Stimulated activated CD8-positive, alpha-beta memory T cell treated with anti-CD3 and anti-CD28 coated beads, Interleukin-4, amount 100 ng/mL, for 1 hour (primary cell): ENCODE data around the gene PDGFB.

Source experiments
- DNase-seq, 2 donors: peaks; one replicate each; pipeline ENCODE4 v3.0.0-alpha.2; 2020; ENCODE audit warnings: low read depth in 2 of 2, low spot score in 1 of 2

The PDGFB gene

DNA sequence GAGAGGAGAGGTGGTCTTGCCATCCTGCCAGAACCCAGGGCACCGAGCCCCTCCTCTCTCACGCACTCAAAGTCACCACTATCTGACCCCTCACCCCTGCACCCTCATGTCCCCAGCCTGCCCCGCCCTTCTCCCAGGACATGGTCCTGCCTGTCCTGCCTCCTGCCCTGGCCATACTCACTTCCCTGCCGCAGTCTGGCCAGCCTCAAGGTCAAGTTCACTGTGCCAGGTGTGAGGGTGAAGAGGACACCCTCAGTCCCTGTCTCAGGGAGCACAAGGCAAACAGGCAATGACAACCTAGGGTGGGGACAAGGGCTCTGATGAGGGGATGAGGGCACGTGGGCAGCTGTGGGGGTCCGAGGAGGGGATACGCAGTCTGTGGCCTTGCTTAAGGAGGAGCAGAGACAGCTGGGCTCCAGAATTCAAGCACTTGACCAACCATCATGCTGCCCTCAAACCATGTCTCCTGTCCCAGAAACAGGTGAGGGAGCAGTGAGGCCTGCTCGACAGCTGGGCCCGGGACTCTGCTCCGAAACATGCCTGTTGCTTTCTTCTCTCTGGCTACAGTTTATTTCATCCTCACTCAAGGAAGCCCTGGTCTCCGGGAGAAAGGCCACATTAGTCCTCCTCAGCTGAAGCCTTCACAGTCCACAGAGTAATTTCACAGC lies 36.6 kb downstream of the PDGFB start:
- DNase-seq: no peak

DNA sequence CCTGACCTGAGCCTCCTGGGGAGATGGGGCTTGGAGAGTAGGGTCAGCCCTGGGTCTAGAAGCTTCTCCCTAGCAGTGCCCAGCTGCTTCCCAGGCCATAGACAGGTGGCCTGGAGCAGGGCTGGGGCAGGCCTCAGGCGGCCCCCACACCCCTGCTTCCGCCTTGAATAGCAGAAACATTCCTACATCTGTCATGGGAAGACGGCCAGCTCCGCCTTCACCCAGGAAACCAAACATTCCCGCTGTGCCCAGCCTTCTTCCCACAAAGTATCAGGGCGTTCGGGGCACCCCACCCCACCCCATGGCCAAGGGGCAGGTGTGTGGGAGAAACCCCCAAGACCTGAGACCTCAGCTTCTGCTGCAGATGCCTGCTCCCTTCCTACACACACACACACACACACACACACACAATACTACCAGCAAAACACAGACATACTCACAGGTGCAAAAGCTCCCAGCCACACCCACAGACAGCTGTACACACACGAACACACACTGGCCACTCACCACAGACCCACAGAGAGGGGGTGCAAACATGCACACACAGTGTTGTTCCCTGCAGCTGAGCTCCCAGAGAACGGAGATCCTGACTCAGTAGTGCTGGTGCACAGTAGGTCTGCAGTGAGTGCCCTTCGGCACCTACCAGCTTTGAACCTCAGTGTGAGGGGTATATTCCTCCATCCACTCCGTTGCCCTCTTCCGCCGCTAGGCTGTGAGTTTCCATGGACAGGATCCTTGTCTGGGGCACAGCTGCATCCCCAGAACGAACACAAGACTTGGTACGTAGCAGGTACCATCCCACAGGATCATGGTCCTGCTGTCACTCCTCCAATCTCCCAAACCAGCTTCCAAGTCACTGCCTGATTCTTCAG lies 37.4 kb downstream of the PDGFB start:
- DNase-seq: no peak

DNA sequence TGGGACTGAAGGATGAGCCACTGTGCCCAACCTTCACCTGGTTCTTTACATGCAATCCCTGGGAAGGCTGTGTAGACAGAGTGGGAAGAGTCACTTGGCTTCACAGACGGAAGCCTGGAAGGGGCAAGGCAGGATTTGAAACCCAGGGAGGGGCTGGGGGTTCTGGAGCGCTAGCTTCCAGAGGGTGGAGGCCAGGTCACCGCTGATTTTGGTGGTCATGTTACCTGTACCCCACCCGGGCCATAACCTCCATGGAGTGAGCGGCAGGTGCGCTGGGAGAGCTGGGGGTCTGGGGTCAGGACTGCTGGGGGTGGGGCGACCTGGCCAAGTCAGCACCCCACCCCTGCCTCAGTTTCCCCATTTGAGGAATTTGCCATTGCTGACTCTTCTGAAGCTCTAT lies 38.3 kb downstream of the PDGFB start:
- DNase-seq: no peak

DNA sequence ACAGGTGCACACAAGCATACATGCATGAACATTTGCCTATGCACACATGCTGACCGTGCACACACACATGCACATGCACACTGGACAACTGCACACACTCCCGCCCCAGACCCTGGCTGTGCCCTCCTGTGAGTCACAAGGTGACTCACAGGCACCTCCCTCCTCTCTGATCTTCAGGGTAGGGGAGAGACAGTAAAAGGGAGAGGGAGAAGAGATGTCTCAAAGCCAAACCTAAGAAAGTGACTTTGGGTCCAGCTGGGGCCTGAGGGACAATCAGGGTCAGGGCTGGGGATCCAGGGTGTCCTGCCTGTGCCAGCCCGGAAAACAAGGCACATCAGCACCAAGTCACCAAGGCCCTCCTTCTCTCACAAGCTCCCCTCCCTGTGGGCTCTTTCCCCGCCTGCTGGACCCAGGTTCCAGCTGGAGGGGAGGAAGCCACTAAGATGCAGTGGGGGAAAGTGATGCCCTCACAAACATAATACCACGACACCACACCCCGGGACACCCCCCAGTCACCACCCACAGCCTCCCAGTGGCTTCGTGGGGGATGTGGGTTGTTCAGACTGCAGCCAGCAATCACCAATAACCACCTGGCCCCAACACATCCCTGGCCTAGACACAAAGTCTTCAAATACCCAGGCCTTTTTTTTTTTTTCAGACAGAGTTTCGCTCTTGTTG lies 39.3 kb downstream of the PDGFB start:
- DNase-seq: peak in 1 of 2 donors; percentile 11

DNA sequence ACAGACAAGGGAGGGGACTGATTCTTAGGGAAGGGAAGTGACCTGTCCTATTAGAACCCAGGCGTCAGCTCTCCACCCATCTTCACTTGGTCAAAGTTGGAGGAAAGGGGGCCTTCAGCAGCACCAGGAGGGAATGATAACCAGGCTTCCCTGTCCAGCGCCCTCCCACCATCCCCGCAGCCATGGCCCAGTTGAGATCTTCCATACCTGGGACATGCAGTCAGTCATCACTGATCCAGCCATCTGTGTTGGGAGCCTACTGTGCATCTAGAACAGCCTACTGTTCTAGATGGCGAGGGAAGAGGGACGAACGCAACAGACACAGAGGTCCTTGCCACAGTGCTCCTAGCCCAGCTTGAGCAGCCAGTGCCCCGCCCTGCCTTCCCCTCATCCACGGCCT lies 40.6 kb downstream of the PDGFB start:
- DNase-seq: no peak

DNA sequence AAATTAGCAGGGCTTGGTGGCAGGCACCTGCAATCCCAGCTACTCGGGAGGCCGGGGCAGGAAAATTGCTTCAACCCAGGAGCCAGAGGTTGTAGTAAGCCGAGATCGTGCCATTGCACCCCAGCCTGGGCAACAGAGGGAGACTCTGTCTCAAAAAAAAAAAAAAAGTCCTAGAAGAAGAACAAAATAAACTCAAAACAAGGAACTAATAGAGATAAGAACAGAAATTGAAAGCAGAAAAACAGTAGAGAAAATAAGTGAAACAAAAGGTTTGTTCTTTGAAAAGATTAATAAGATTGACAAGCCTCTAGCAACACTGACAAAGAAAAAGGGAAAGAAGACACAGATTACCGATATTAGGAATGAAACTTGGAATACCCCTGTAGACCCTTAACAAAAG lies 47.2 kb downstream of the PDGFB start:
- no peak for DNase-seq

DNA sequence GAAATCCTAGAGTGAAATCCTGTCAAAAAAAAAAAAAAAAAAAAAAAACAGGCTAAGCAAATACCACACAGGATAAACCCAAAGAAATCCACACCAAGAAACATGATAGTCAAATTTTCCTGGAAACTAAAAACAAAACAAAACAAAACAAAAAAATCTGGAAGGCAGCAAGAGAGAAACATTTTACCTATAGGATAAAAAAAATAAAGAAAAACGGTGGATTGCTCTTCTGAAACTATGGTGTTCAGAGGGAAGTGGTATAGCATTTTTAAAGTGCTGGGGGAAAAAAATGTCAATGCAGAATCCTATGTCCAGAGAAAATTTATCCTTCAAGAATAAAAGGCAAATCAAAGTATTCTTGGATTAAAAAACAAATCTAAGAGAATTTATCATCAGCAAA lies 50.7 kb downstream of the PDGFB start:
- DNase-seq: no peak

DNA sequence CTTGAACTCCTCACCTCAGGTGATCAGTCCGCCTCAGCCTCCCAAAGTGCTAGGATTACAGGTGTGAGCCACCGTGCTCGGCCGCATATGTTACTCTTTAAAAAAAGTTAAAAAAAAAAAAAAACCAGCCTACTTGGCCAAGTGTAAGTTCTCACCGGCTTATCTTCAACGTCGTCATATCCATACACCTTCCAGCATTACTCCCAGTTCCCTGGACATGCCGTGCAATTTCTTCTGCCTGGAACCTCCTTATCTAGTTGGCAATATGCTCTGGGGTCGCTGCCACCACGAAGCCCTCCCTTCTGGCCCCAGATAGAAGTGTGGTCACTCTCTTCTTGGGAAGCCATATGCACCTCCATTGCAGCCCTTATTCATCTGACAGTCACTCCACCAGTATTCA lies 56.0 kb downstream of the PDGFB start:
- no peak for DNase-seq

DNA sequence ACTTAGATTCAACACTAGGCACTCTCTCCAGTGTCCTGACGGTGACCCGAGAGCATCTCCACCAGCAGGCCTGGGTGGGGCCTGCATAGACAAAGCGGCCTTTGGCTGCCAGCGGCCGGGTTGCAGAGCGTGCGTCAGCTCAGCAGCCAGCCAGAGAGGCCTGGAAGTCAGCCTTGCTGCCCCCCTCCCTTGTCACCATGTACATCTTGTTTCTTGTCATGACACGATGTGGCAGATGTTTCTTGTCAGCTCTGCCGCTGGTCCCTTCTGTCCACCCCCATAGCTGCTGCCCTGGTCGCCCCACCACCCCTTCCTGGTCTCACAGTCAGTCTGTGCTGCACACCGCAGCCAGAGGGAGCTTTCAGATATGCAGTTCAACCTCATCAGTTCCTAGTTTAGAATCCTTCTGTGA lies 59.2 kb downstream of the PDGFB start:
- no peak for DNase-seq

DNA sequence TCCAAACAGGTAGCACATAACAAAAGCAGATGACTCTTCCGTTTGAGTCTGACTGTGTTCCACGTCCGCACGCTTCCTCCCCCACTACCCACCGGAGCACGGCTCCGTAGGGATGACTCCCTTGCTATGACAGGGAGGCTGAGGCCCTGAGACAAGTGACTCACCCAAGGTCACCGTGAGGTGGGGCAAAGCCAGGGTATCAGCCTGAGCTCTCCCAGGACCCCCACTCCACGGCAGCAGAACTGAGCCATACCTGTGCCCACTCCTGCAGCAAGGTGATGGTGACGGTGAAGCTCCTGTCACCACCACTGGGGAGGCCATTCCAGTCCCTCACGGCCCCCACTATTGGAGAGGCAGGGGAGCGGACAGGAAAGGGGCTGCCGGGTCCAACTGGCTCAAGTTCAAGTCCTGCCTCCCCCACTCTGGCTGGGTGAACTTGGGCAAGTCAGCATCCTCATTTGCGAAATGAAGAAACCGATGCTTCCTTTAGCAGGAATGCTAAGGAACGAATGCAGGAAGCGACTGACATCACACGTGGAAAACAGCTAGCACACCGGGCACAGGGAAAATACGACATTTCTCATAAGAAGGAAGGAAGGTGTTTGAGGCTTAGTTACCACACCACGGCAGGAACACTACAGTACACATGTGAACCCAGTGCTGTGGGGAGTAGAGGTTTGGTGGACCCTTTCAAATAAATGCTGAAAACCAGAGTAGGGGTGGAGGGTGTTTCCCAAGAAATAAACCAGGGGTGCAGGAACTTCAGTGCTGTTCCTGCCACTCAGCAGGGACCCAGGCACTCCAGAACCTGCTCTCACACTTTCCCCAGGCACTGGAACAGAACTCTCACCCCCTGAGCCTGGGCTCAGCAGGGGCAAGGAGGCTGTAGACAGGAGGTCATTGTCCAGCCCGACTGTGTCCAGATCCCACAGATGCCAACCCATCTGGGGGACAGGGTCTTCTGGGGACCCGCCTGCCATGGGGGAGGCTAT lies 59.9 kb downstream of the PDGFB start:
- no peak for DNase-seq

DNA sequence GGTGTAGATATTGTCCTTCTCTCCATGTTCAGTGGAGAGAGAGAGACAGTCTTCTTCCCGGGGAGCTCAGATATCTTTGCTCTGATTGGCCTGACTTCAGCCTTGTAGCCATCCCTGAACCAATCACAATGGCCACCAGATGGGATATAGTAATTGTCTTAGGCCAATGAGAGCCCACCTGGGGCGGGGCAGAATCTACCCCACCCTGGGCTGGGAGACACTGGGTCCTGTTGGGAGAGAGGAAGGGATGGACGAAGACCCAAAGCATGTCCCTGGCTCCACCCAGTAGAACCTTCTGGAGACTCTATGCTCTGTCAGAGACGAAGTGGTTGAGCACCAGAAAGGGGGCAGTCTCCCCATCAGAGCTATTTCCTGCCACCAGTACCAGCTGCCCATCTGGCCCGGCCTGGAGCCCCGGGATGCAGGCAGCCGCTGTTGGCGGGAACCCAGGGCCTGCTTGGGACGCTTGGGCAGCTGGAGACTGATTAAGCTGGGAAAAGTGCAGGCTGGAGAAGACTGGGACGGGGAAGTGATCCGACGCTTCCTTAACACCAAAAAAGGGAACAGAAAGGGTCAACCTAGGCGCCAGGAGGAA lies 60.7 kb downstream of the PDGFB start:
- no peak for DNase-seq

DNA sequence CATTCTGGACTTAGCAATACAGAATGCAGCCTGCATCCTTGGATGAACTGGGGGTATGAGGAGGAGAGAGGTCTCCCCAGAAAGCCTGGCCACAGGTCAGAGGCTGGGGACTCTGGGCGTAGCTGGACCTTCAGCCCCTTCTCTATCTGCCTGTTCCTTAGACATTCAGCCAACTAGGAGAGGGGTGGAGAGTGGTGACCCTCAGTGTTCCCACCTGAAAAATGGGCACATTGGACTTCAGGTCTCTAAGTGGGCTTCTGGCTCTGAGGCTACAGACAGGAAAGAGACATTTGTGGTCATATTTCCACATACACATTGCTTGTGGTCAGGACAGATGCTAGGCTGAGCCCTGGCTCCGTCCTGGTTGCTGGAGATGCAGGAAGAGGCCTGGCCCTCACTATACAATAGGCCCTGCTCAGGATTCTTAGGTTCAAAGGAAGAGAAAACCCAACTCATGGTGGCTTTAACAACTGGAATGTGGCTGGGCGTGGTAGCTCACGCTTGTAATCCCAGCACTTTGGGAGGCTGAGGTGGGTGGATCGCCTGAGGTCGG lies 62.2 kb downstream of the PDGFB start:
- no peak for DNase-seq

DNA sequence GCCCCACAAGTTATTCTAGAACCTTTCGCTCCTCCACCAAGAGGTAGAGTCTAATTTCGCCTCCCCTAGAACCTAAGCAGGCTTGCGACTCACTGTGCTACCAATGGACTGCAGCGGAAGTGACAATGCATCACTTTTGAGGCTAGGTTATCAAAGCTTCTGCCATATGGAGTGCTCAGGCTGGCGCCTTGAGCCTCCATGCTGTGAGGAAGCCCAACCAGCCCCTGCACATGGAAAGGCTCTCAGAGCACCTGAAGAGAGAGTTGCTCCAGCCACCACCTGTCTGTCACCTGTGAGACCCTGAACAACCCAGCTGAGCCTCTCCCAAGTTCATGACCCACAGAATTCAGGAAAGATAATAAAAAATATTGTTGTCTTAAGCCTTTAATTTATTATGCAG lies 63.0 kb downstream of the PDGFB start:
- no peak for DNase-seq

DNA sequence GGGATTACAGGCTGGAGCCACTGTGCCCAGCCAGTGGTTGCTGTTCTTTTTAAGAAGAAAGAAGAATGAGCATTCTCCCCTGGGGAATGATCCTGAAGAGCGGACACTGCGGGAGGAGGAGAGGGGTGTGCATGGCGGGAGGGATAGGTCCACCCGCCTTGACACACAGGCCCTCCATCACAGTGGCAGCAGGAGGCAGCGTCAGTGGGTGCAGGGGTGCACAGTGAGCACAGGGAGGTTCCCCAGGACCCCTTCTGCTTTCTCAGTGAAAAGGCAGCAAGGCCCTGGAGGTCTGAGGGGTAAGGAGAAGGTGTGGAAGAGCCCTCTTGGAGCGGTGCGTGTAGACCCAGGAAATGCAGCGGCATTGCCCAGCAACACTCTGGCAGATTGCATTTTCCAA lies 63.4 kb downstream of the PDGFB start:
- DNase-seq: no peak

DNA sequence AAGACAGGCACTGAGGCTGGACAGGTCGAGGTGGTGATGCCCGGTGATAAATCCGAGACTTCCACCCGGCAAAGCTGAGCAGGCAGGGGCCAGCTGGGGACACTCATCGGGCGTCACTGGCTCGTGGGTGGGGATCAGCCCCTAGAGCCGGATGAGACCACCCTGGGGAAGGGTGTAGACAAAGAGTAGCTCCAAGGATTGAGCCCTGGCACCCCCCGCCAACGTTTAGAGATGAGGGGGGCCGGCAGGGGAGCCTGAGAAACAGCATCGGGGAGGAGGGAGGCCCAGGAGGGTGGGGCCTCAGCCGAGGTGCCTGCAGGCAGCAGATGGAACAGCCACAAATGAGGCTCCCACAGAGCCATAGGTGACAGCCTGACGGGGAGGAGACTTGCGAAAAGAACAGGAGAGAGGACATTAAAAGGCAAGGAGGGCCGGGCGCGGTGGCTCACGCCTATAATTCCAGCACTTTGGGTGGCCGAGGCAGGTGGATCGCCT lies 64.9 kb downstream of the PDGFB start:
- no peak for DNase-seq

DNA sequence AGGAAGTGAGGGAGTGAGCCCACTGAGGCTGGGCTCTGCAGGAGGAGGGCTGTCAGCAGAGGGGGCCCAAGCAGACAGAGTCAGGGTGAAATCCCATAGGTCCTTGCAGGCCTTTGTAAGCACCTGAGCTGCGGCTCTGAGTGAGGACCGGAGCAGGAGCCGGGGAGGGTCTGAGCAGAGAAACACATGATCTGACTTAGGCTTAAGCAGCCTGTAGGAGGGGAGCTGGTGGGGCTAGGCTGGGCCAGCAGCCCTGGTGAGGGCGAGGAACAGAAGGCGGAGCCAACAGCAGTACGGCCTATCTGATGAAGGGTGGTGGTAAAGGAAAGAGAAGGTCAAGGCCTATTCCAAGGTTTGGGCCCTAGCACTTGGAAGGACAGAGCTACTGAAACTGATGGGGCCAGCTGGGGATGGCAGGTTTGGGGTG lies 65.4 kb downstream of the PDGFB start:
- DNase-seq: no peak

DNA sequence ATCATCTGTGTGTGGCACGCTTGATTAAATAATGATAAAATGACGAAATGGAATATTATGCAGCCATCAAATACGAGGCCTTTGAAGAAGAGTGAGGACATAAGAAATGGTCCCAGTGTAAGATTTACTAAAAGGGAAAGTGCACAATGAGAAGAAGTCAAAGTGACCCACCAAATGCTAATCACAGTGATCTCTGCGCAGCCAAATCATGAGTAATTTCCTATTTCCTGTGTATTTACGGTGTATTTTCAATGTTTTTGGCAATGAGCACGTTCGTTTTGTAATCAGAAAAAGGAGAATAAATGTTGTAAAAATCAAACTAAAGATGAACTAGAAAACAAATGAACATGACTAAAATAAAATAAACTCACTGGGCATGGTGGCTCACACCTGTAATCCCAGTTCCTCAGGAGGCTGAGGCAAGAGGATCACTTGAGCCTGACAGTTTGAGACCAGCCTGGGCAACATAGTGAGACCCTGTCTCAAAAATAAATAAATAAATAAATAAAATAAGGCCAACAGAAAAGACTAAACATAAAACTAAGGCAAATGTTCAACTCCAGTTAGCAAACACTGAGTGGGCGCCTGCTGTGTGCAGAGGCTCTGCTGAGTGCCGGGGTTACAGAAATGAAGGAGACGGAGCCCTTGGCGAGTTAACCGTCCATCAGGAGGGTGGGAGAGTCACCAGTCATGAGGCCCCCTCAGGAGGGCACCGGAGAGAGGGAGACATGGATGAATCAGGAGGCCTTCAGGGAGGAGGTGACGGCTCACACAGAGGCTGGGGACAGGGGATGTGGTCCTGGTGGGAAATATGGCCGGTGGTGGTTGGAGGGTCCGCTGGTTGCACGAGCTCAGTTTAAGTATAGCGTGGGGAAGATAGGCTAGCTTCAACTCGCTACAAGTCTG lies 66.3 kb downstream of the PDGFB start:
- no peak for DNase-seq

DNA sequence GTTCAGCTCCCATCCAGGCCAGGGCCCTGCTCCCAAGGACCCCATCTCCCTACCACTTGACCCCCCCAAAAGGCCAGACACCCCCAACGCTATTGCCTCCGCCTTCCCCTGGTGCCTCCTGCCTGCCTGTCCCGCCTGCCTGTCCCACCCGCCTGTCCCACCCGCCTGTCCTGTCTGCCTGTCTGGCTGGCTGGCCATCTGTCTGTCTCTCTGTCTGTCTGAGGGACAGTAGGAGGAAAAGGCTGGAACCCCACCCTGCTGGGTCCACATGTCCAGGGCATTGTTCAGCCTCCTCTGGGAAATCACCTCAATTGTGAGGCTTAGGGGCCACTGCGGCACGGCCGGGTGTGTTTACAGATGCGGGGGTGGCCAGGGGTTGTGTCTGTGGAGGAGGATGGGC lies 67.0 kb downstream of the PDGFB start:
- no peak for DNase-seq

DNA sequence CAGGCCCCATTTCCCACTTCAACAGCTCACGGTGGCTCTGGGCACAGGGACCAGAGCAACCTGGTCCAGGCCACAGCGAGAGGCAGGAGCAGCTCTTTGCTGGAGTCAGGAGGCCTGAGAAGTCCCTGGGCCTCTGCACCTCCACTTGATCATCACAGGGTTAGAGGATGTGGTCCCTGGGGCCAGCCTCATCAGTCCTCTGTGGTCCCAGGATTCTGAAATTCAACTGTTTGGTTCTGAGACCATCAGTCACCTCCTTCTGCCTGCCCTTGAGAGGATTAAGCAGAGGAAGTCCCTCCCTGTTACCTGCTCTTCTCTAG lies 67.4 kb downstream of the PDGFB start:
- no peak for DNase-seq
